ENCODE data around the gene UQCR11. TPM values are rescaled to one million over a fixed set of nuclear protein-coding genes. Genes with fewer than 3 reads are reported as not detected.

UQCR11 gene
- total RNA-seq, 1 donor from 2014 or later: 73.3 TPM

DNA sequence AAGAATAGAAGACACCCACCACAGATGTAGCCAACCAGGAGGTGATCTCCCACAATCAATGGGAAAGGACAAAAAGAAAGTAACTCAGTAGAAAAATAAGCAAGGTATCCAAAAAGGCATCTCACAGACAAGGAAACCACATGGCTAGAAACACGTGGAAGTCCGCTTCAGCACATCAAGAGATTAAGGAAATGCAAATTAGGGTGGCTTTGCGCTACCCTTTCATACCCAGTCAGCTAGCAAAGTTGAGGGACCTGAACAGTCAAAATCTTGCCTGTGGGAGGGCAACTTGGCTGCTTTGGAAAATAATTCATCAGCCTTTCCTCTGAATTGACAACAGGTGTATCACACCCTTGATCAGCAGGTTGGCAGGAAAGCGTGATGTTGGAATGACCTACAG lies 11.6 kb upstream of the UQCR11 start:
- no peak for DNase-seq (ENCODE audit: low read depth)

DNA sequence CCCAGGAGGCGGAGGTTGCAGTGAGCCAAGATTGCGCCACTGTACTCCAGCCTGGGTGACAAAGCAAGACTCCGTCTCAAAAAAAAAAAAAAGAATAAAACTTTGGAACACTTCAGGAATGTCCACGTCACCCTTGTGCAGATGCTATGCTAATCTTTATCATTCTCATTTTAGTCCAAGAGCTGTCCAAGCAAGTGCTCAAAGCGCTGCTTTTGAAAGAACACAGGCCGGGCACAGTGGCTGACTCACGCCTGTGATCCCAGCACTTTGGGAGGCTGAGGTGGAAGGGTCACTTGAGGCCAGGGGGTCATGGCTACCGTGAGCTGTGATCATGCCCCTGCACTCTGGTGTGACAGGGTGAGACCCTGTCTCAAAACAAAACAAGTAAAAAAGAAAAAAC lies 11.1 kb upstream of the UQCR11 start:
- DNase-seq (ENCODE audit: low read depth): no peak

DNA sequence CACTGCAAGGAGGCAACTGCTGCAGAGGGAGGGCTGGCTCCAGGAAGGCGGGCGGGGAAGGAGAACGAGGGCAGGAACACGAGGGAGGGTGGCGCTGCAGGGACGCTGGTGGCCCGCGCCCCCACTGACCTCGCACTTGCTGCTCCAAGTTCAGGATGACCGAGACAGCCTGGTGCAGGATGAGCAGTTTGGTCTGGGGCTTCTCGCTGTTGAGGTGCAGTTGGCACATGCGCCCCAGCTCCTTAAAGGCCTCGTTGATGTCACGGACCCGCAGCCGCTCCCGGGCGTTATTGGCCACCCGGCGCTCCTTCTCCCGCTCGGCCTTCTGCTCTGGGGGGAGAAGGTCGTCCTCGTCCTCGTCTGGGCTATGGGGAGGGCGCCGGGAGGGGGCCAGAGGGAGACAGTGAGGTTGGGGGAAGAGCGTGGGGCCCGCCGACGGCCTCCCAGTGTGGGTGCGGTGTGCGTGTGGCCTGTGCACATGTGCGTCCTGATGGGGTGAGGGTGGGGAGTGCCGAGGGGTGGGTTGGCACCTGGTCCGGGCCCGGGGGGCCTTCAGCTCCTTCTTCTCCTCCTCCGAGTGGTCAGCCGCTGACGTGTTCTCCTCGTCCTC lies 10.0 kb upstream of the UQCR11 start:
- DNase-seq (ENCODE audit: low read depth): no peak

DNA sequence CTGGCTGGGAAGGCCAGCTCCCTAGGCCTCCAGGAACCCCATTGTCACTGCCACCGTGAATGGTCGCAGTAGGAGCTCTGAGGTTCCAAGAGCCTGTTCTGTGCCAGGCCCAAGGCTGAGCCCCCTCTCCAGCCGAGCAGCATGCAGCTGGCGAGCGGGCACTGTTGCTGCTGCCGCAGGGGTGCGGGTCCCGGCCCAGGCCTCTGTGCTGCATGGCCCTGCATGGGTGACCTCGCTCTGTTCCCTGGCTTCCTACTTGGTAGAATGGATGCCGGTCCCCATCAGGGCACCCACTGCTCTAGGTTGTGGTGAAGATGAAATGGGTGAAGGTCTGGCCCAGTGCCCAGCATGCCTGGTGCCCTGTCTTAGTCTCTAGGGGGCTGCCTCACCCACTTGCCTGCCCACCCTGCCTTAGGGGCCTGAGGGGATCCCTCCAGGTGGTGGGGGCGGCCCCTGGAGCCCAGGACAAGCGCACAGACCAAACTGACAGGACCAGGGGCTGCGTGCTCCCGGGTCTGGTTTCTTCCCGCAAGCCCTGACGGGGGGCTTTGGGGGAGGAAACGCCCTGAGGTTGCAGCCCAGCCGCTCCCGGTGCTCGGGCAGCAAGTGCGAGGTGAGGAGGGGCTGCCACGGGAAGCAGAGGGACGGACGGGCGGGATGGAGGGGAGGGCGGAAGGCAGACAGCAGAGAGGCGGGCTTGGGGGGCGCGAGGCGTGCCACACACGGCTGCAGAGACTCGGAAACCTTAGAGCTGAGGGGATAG lies 8.7 kb upstream of the UQCR11 start:
- no peak for DNase-seq (ENCODE audit: low read depth)

DNA sequence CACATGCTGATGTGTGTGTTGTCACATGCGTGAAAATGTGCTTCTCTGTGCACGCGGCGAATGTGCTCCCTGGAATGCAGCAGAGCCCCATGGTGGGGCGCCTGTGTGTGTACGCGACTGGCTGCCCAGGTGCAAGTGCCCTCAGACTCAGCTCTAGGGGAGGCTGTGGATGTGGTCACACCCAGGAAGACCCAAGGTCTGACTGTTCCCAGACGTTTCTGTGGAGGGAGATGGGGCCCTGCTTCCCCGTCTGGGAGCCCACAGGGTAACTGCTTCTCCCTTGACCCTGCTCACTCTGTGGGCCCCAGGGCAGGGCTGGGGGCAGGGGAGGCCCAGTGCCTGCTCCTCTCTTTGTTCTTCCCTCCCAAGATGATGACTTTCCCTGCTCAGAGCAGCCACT lies 7.9 kb upstream of the UQCR11 start:
- DNase-seq (ENCODE audit: low read depth): no peak

DNA sequence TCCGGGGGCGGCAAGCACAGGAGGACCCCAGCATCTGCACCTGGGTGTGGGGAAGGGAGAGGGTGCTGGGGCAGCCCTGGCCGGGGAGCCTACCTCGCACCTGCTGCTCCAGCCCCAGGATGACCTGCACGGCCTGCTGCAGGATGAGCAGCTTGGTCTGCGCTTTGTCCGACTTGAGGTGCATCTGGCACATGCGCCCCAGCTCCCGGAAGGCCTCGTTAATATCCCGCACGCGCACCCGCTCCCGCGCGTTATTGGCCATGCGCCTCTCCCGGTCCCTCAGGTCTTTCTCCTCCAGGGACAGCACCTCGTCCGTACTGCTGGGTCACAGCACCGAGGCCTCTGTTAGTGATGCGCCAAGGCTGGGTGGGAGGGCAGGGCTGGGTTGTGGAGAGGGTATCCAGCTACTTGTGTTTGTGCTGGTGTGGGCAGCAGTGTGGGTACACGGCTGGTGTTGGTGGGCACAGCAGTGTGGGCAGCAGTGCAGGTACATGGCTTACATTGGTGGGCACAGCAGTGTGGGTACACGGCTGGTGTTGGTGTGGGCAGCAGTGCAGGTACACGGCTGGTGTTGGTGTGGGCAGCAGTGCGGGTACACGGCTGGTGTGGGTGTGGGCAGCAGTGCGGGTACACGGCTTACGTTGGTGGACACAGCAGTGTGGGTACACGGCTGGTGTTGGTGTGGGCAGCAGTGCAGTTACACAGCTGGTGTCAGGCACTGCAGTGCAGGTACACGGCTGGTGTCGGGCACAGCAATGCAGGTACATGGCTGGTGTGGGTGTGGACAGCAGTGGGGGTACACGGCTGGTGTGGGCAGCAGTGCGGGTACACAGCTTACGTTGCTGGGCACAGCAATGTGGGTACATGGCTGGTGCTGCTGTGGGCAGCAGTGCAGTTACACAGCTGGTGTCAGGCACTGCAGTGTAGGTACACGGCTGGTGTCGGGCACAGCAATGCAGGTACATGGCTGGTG lies 7.1 kb upstream of the UQCR11 start:
- DNase-seq (ENCODE audit: low read depth): no peak

DNA sequence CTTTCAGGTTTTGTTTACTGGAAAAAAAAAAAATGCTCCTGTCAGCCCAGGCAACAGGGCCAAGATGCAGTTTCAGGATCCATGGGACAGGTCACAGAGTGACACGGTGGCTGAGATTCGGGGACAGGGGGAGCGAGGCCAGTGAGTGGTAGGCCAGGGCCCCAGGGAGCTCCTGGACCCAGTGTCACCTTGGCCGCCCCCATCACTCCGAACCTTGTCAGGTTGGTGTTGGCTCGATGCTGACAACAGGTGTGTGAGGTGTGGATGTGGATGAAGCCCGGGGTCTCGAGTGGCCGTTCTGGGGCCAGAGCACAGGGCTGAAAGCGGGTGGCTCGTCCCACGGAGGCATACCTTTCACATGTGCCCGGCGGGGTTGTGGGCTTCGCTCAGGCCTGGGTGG lies 6.1 kb upstream of the UQCR11 start:
- DNase-seq (ENCODE audit: low read depth): no peak

DNA sequence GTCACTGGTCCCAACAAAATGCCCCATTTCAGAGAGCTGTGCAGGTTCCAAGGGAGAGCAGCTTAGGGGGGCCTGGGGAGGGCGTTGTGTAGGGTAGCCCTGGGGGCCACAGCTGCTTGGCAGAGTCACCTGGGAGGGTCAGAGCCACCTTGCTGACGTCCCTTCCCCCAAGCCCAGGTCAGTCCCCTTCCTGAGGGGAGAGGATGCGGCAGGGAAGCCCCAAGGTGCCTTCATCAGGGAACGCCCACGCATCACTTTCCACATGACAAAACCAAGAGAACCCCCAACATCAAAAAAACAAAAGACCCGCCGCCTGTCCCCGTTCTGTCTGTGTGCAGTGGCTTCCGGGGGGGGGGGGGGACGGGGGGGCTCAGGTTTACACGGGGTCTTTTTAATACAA lies 5.3 kb upstream of the UQCR11 start:
- no peak for DNase-seq (ENCODE audit: low read depth)

DNA sequence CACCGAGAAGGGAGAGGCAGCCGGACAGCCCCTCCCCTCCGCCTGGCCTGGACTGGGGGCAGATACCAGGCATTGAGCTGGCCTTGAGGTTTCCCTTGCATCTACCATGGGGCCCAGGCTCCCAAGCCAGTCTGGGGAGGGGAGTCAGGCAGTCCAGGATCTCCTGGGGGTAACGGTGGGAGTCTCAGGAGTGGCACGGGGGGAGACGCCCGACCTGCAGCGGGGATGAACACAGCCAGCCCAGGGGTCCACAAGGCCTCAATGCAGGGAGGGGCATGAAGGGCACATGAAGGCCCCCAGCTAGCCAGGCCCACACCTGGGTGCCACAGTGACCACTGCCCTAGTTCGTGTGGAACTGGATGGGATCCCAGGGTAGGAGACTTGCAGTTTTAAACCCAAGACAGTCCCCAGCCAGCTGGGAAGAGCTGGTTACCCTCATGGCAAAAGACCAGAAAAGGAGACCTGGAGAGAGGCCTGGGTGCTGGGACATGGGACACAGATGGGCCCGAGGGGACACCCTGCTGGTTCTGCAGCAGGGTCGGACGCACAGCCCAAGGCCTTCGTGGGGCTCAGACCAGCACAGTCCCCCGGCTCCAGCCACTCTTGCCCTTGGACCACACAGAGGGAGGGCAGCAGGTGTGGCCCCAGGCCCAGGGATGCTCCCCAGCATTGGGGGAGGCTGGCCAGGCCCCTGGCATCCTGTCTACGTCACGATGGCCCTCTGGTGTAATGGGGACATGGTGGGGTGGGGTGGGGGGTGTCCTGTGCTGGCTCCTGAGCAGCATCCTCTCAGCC lies 4.6 kb upstream of the UQCR11 start:
- DNase-seq (ENCODE audit: low read depth): no peak

DNA sequence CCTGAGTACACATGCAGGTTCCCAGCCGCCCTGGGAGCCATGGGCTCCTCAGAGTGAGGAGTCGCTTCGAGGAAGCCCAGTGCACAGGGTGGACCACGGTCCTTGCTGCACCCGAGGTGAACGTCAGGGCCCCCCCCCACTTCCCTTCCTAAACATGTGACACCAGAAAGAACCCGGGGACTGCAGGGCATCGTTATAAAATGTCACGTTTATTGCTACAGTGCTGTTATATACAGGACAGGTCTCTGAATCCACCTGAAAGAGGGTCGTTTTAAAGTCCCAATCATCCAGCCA lies 3.8 kb upstream of the UQCR11 start:
- no peak for DNase-seq (ENCODE audit: low read depth)

DNA sequence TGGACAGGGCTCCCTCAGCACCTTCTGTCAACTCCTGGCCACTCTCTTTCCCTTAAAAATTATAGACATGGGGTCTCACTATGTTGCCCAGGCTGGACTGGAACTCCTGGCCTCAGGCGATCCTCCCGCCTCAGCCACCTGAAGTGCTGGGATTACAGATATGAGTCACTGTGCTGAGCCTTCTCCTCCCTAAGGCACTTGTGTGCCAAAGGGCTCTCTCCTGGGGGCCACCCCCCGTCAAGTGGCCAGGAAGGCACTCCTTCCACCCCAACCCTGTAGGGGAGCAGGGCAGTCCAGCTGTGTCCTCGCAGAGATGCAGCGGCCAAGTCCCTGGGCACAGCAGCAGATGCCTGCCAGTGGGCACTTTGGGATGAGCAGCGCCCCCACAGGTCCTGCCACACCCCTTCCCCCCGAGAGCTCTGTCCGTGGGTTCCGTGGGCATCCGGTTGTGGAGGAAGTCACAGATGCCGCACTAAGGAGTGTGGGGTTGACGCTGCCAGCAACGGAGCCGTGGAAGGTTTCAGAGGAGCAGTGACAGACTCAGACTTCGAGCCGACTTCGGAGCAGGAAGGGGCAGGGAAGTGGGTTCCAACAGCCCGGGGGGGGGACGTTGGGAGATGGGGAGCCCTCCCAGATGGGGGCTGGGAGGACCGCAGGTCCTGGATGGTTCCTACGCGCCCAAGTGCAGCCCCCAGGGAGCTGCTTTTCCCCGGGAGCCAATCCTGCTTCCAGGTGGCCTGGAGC lies 3.3 kb upstream of the UQCR11 start:
- no peak for DNase-seq (ENCODE audit: low read depth)

DNA sequence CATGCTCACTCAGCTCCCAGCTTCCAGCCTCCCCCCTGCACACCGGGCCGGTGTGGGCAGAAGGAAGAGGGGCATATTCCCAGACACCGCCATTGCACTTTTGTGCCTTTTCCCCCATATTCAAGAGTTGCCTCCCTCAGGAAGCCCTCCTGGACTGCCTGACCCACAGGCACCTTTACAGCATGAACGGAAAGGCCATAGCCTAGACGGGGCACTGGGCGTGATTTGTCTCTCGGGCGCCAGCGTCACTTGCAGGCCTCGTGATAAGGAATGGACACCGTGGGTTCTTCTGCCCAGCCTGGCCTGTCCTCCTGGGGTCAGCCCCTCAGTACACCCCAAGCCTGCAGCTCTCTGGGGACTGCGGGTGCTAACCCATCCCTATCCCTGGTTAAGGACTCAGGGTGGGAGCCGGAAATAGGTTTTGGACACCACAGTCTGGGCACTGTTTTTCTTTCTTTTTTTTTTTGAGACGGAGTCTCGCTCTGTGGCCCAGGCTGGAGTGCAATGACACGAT lies 933 bp upstream of the UQCR11 start:
- no peak for DNase-seq (ENCODE audit: low read depth)

DNA sequence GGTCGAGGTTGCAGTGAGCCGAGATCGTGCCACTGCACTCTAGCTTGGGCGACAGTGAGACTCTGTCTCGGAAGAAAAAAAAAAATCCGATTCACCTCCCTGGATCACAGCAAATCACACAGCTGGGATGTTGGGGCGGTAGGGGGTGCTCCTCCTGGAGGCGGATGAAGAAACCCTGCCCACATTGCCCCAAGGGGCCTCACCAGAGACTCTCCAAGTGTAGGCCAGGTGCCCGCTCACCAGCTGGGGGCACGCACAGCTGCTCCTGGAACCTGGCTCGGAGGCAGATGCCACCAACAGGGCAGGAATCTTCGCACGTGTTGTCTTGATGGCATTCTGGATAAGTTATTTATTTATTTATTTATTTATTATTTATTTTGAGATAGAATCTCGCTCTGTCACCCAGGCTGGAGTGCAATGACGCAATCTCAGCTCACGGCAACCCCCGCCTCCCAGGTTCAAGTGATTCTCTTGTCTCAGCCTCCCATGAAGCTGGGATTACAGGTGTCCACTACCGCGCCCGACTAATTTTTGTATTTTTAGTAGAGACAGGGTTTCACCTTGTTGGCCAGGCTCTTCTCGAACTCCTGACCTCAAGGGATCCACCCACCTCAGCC lies 3.1 kb downstream of the UQCR11 start:
- no peak for DNase-seq (ENCODE audit: low read depth)

DNA sequence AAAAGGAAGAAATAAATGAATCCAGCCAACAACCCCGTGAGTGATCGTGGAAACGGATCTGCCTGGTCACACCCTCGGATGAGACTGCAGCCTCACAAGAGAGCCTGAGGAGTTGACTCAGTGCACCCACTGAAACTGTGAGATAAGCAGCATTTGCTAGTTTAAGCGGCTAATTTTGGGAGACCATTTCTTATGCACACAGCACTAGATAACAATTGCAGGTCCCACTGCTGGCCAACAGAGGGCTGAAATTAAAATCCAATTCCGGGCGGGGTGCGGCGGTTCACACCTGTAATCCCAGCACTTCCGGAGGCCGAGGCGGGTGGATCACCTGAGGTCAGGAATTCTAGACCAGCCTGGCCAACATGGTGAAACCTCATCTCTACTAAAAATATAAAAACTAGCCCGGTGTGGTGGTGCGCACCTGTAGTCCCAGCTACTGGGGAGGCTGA lies 3.6 kb downstream of the UQCR11 start:
- DNase-seq (ENCODE audit: low read depth): no peak

DNA sequence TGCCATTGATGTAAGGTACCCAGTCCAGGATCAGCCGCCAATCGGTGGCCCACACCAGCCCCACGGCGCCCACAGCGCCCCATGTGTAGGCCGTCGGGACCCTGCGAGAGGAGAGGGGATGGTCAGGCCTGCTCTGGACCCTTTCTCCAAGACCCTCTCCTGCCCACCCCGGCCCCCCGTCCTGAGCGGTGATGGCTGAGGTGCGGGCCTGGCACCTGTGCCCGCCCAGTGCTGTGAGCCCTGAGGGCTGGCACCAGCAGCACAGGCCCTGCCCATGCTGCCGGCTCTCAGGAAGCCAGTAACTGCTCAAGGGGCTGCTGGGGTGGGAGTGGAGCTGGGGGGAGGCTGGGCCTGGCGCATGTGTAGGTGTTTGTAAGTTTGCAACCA lies 5.8 kb downstream of the UQCR11 start:
- DNase-seq (ENCODE audit: low read depth): no peak

DNA sequence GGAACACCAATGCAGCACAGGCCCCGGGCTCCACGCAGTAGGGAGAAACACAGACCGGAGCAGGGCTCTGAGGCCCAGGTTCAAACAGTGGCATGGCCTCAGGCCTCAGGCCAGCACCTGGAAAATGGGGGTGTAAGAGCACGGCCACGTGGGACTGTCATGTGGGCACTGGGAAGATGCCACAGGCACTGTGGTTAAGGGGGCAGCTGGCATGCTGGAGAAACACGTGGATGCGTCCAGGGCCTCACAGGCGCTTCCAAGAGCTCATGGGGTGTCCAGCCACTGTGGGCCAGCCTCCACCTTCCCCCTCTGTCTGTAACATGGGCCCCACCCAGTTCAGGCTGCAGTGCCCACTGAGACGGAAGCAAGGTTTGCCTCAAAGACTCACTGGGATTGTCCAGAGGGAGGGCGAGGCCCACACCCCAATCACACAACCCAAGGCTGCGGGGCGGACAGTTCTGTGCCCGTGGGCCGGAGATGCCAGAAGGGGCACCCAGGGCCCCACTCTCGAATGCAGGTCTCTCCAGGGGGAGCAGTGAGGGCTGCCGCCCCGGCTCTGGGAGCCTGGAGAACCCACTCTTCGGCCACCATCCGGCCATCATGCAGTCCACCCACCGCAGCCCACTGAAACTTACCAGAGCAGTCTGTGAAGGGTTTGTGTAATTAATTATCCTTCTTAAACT lies 6.3 kb downstream of the UQCR11 start:
- peak; percentile 28 for DNase-seq (ENCODE audit: low read depth)

DNA sequence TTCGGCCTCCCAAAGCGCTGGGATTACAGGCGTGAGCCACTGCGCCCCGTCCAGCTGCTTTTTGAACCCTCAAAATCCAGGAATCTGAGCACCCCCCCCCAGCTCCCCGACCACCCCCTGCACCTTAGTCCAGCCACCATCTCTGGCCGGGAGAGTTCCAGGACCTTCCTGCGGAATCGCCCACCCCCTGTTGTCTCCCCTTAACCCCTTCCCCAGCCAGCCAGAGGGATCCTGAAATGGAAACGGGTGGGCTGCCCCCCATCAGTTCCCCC lies 11.8 kb downstream of the UQCR11 start:
- DNase-seq (ENCODE audit: low read depth): no peak

DNA sequence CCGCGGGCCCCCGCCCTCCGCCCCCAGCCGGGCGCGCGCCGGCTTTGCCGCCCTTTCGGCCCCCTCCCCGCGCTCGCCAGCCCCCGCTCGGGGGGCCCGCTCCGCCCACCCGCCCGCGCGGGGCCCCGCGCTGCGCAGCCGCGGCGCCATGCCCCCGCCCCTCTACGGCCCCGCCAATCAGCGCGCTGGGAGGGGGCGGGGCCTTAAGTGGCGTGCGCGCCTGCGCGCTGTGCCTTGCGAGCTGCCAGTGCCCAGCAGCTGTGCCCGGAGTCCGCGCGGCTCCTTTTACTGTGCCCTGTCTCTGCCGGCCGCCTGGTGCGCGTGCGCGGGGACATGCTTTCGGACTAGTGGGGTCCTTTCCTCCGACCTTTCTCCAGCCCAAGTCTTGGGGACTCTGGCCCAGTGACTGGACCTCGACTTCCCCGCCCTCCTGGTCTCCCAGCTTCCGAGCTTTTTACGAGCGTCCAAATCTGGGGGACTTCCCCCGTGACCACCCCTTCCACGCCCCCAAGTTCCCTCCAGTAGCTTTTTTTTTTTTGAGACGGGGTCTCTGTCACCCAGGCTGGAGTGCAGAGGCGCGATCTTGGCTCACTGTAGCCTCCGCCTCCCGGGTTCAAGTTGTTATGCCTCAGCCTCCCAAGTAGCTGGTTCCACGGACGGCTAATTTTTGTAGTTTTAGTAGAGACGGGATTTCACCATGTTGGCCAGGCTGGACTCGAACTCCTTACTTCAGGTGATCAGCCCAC lies 12.3 kb downstream of the UQCR11 start, which contains the start of gene MBD3:
Gene MBD3, minus strand, starts transcription at position 111 of the 746 bp plus-strand sequence. CDS start 234 bp downstream, outside the sequence.
- peak; percentile 95 for DNase-seq (ENCODE audit: low read depth)
